ENCODE data around the gene OSTF1. TPM values are rescaled to one million over a fixed set of nuclear protein-coding genes. Genes with fewer than 3 reads are reported as not detected.

The OSTF1 gene
- total RNA-seq, 2 experiments from 2014 or later: 37.3 to 58.1 TPM

DNA sequence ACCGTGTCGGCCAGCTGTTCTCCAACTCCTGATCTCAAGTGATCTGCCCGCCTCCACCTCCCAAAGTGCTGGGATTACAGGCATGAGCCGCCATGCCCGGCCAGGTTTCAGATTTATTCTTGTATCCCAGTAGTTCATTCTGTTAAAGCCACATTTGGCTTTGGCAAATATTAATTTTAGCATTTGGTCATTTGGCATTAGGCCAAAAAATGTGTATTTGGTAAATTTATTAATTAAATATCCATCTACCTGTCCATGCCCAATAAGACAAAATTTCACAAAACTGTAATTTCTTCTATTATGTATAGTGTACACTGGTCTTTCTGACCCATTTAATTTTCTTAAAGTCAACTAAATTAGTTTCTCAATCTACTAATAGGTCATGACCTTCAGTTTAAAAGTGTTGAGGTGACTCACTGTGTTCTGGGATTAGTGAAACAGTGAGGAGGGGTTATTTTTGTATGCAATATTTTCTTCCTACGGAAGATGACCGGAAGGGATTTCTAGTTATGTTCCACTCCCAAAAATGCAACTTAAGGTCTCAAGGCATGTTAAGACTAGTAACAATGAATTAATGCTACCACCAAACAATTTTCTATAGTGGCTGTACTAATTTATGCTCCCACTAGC is 21.0 kb downstream of the OSTF1 start:
- CTCF ChIA-PET (ENCODE audit: unreplicated experiment): no interaction called here

DNA sequence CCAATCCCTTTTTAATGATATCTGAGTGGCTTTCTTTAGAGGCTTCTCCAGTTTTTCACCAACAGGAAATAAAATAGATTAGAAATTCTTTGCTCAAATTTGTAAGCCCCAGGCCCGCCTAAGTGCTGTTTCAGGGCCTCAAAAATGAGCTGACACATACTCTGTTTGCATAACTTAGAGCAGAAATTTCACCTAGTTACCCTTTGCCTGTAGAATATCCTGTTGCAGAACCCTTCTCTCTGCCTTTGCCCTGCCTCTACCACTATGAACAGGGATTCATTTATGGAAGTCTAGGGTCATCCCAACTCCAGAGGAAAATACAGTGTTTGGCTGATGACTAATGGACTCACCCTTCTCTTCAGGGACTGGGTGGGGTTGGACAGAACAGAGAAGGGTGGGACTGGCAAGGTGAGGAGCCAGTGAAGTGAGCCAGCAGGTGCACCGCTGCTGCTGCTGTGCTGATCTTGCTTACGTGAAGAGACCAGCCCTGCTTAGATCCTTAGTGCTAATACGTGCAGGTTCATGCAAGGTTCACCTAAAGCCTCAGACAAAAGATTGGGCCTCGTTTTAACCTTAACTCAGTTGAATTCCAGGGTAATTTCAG is 22.8 kb downstream of the OSTF1 start:
- Histone ChIP-seq H3K4me2 (ENCODE audit: low read length) (no peak overlapping the region), H2AFZ (ENCODE audit: low read length) (no peak overlapping the region), H3K9me3 (ENCODE audit: low read length) (no peaks in the 10 kb centered on the region), H3K27ac (ENCODE audit: low read depth, low read length, poor library complexity, severe bottlenecking) (no peak overlapping the region), H3K9me2 (ENCODE audit: insufficient read depth, low read length) (no peaks in the 10 kb centered on the region), H3K79me2 (ENCODE audit: insufficient read depth, low read depth, low read length) (peaks cover 19% of the 10 kb centered on the region; the same call in 1 of the 2 replicates), H4K20me1 (ENCODE audit: insufficient read depth, low read length) (peaks cover 21% of the 10 kb centered on the region; the same call in 1 of the 2 replicates), H3K36me3 (ENCODE audit: insufficient read depth, low read length) (no peaks in the 10 kb centered on the region), H3K4me1 (ENCODE audit: insufficient read depth, low read length, poor library complexity, severe bottlenecking) (no peaks in the 10 kb centered on the region), H3K4me3 (ENCODE audit: low read depth, low read length, poor library complexity, severe bottlenecking) (no peak overlapping the region)
- TF ChIP-seq, protein P1, sequence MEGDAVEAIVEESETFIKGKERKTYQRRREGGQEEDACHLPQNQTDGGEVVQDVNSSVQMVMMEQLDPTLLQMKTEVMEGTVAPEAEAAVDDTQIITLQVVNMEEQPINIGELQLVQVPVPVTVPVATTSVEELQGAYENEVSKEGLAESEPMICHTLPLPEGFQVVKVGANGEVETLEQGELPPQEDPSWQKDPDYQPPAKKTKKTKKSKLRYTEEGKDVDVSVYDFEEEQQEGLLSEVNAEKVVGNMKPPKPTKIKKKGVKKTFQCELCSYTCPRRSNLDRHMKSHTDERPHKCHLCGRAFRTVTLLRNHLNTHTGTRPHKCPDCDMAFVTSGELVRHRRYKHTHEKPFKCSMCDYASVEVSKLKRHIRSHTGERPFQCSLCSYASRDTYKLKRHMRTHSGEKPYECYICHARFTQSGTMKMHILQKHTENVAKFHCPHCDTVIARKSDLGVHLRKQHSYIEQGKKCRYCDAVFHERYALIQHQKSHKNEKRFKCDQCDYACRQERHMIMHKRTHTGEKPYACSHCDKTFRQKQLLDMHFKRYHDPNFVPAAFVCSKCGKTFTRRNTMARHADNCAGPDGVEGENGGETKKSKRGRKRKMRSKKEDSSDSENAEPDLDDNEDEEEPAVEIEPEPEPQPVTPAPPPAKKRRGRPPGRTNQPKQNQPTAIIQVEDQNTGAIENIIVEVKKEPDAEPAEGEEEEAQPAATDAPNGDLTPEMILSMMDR (conservative IDR thresholded peaks at IDR 0.05; ENCODE audit: low read length): no peak
- TF ChIP-seq EZH2phosphoT487 (IDR thresholded peaks at IDR 0.05; ENCODE audit: borderline replicate concordance, low read depth, low read length): no peak
- intact Hi-C loops (cut with micrococcal nuclease; ENCODE audit: unreplicated experiment): no loop called here
- ChIA-PET CTCF (ENCODE audit: unreplicated experiment) (no interaction called here), POLR2A (interaction anchor here (0.6 to 1.1 kb wide), 3 partner anchors 10 to 192 kb away, joined by 5 to 6 read pairs (median 5); no protein-coding TSS in a partner anchor)
- no TSS peak for BruUV-seq (replicated peaks)
- no peak for DNase-seq (ENCODE audit: low spot score)

More for the DNA sequence above, 21.0 kb downstream of the OSTF1 start:
- Histone ChIP-seq H3K27ac (ENCODE audit: low read depth, low read length, poor library complexity, severe bottlenecking) (no peak overlapping the region), H3K9me2 (ENCODE audit: insufficient read depth, low read length) (no peaks in the 10 kb centered on the region), H3K4me1 (ENCODE audit: insufficient read depth, low read length, poor library complexity, severe bottlenecking) (no peaks in the 10 kb centered on the region), H3K4me3 (ENCODE audit: low read depth, low read length, poor library complexity, severe bottlenecking) (no peak overlapping the region), H3K9me3 (ENCODE audit: low read length) (no peaks in the 10 kb centered on the region), H3K79me2 (ENCODE audit: insufficient read depth, low read depth, low read length) (peaks cover 10% of the 10 kb centered on the region; the same call in 1 of the 2 replicates), H2AFZ (ENCODE audit: low read length) (no peak overlapping the region), H3K4me2 (ENCODE audit: low read length) (no peak overlapping the region), H3K36me3 (ENCODE audit: insufficient read depth, low read length) (peaks cover 6% of the 10 kb centered on the region; the same call in 1 of the 2 replicates), H4K20me1 (ENCODE audit: insufficient read depth, low read length) (peaks cover 21% of the 10 kb centered on the region; the same call in 1 of the 2 replicates)
- TF ChIP-seq, protein P1 (conservative IDR thresholded peaks at IDR 0.05; ENCODE audit: low read length): no peak
- TF ChIP-seq EZH2phosphoT487 (IDR thresholded peaks at IDR 0.05; ENCODE audit: borderline replicate concordance, low read depth, low read length): no peak
- BruUV-seq (replicated peaks): no TSS peak
- no peak for DNase-seq (ENCODE audit: low spot score)
- intact Hi-C loops (cut with micrococcal nuclease; ENCODE audit: unreplicated experiment): no loop called here
- POLR2A ChIA-PET: no interaction called here

DNA sequence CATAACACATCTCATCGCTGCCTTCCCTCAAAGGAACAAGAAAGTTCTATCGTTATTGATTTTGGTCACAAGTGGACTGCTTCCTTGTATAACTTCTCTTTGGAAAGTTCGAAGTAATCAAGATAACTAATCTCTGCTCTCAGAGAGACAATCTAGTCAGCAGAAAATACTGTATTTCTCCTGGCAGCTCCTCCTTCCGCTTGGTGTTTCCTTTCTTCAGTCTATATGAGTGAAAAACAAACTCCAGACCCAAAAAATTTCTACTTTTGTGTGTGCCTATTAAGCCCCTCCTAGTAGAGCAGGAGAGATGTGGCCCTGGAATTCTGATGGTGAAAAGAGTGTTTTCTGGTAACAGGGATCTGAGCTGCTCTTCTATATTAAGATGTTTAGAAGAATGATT is 24.5 kb downstream of the OSTF1 start:
- ChIA-PET CTCF (ENCODE audit: unreplicated experiment) (no interaction called here), POLR2A (no interaction called here)
- Histone ChIP-seq H3K9me2 (ENCODE audit: insufficient read depth, low read length) (no peaks in the 10 kb centered on the region), H3K4me2 (ENCODE audit: low read length) (no peak overlapping the region), H3K9me3 (ENCODE audit: low read length) (no peaks in the 10 kb centered on the region), H3K36me3 (ENCODE audit: insufficient read depth, low read length) (peaks cover 7% of the 10 kb centered on the region), H2AFZ (ENCODE audit: low read length) (no peak overlapping the region), H4K20me1 (ENCODE audit: insufficient read depth, low read length) (peaks cover 21% of the 10 kb centered on the region; the same call in 1 of the 2 replicates), H3K27ac (ENCODE audit: low read depth, low read length, poor library complexity, severe bottlenecking) (no peak overlapping the region), H3K79me2 (ENCODE audit: insufficient read depth, low read depth, low read length) (peaks cover 31% of the 10 kb centered on the region; the same call in 1 of the 2 replicates), H3K4me3 (ENCODE audit: low read depth, low read length, poor library complexity, severe bottlenecking) (no peak overlapping the region), H3K4me1 (ENCODE audit: insufficient read depth, low read length, poor library complexity, severe bottlenecking) (no peaks in the 10 kb centered on the region)
- intact Hi-C loops (cut with micrococcal nuclease; ENCODE audit: unreplicated experiment): no loop called here
- DNase-seq (ENCODE audit: low spot score): no peak
- TF ChIP-seq EZH2phosphoT487 (IDR thresholded peaks at IDR 0.05; ENCODE audit: borderline replicate concordance, low read depth, low read length): no peak
- TF ChIP-seq, protein P1 (conservative IDR thresholded peaks at IDR 0.05; ENCODE audit: low read length): no peak
- BruUV-seq (replicated peaks): no TSS peak

All from OCI-LY7 (cell line).